ENCODE results near the gene FASLG. TPM values are rescaled to one million over a fixed set of nuclear protein-coding genes. Genes with fewer than 3 reads are reported as not detected.

FASLG gene
- total and polyA plus RNA-seq, 8 donors = 0.05 to 0.12 TPM; not detected in 6

DNA sequence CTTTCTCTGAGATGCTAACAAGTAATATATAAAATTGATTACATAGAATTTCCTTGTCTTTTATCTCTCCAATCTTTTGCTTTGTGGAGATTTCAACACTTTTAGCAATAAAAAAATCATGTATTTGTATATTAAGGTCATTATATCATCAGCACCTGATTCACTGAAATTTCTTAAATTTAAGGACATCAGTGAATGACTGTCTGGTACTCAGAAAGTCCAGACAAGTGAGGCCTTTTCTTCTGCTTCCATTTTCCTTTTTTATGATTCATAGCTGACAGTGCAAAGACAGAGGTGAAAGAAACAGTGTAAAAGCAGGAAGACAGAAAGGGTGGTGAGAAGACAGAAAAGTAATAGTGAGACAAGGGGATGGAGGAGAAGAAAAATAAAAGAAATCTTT, 54.6 kb downstream of the FASLG start:
- H3K27me3 ChIP-seq = no peaks in the 10 kb centered on the region
- H3K36me3 ChIP-seq = no peaks in the 10 kb centered on the region
- TF ChIP-seq POLR2A (IDR thresholded peaks at IDR 0.05) (no peak), EP300 (IDR thresholded peaks at IDR 0.05) (no peak), POLR2AphosphoS5 (IDR thresholded peaks at IDR 0.05) (no peak)
- TF ChIP-seq, protein P1, sequence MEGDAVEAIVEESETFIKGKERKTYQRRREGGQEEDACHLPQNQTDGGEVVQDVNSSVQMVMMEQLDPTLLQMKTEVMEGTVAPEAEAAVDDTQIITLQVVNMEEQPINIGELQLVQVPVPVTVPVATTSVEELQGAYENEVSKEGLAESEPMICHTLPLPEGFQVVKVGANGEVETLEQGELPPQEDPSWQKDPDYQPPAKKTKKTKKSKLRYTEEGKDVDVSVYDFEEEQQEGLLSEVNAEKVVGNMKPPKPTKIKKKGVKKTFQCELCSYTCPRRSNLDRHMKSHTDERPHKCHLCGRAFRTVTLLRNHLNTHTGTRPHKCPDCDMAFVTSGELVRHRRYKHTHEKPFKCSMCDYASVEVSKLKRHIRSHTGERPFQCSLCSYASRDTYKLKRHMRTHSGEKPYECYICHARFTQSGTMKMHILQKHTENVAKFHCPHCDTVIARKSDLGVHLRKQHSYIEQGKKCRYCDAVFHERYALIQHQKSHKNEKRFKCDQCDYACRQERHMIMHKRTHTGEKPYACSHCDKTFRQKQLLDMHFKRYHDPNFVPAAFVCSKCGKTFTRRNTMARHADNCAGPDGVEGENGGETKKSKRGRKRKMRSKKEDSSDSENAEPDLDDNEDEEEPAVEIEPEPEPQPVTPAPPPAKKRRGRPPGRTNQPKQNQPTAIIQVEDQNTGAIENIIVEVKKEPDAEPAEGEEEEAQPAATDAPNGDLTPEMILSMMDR (IDR thresholded peaks at IDR 0.05) = no peak
- H3K27ac ChIP-seq = no peak overlapping the region
- H3K4me1 ChIP-seq = no peaks in the 10 kb centered on the region
- intact Hi-C loops (cut with DNase I; ENCODE audit: low total_unique reads) = no loop called here
- H3K4me3 ChIP-seq = no peak overlapping the region
- no peak for DNase-seq
- H3K9me3 ChIP-seq = no peaks in the 10 kb centered on the region

Small RNA genes within 50 kb of the gene (small RNA-seq; reads per million reads assigned to genes)
- gene RNU6-693P = 0 reads per million in 4 donors

Other genes starting within 250 kb of the FASLG start
- not detected for gene C1orf105, start 238.4 kb upstream of the FASLG start, total RNA-seq
- under 1 TPM in 1 of 3 donors, not detected in 2; 0.37 TPM for gene C1orf105, start 238.4 kb upstream of the FASLG start, polyA plus RNA-seq
- 10 to 100 TPM in 4 of 5 donors, 1 to 10 TPM in 1; 1.2 to 27.9 (median 17.9) TPM for gene PIGC, start 215.0 kb upstream of the FASLG start, total RNA-seq
- gene PIGC, start 215.0 kb upstream of the FASLG start, polyA plus RNA-seq = 10 to 100 TPM; 15.3 to 25.6 (median 16.1) TPM
- 10 to 100 TPM; 12.5 to 83.7 (median 23.9) TPM for gene SUCO, start 126.0 kb upstream of the FASLG start, total RNA-seq
- gene SUCO, start 126.0 kb upstream of the FASLG start, polyA plus RNA-seq = 1 to 10 TPM; 4.9 to 8.9 (median 5.0) TPM

Measured in stomach (tissue), 9 donors.